HEK293 (cell line): ENCODE results near the gene CCDC24.

Source experiments
- CTCF ChIA-PET: fragments of 350-600 bp; formaldehyde crosslinking; extraction: SDS; loops from one replicate; lab custom pipeline; 2021; ENCODE audit warnings: antibody characterized with exemption; lab: Yijun Ruan, JAX
- POLR2A ChIA-PET: fragments of 300-600 bp; formaldehyde crosslinking; extraction: SDS; loops from one replicate; lab custom pipeline; 2020; ENCODE audit warnings: antibody characterized with exemption, inconsistent platforms; lab: Yijun Ruan, JAX
- H3K27ac ChIP-seq: fragments of 200-500 bp; sonication (Bioruptor generic); 2 replicates; pipeline ENCODE4 v1.5.1; 2014; ENCODE audit warnings: low read depth, low read length, control low read depth, inconsistent platforms; ENCODE audit errors: extremely low read depth
- H3K36me3 ChIP-seq, 2 experiments: fragments of 200-500 bp in 1 of 2; sonication (Bioruptor generic) in 1 of 2; 1 replicate in 1 of 2; 2 replicates in 1 of 2; pipeline ENCODE4 v1.5.1; 2014 to 2017; ENCODE audit warnings: inconsistent platforms in 2 of 2, low read length in 2 of 2; ENCODE audit not compliant: control insufficient read depth in 2 of 2, insufficient read depth in 1 of 2
- H3K4me1 ChIP-seq: fragments of 200-500 bp; sonication (Bioruptor generic); 2 replicates; pipeline ENCODE4 v1.5.1; 2014; ENCODE audit warnings: mild to moderate bottlenecking, low read length, inconsistent platforms; ENCODE audit not compliant: control insufficient read depth, insufficient read depth
- H3K4me3 ChIP-seq: 2 replicates; pipeline ENCODE4 v1.5.1; 2011; ENCODE audit warnings: low read depth, mild to moderate bottlenecking, control low read depth, low read length, moderate library complexity
- H3K9me3 ChIP-seq: fragments of 200-500 bp; sonication (Bioruptor generic); 2 replicates; pipeline ENCODE4 v1.5.1; 2014; ENCODE audit warnings: low read depth, low read length, inconsistent platforms; ENCODE audit not compliant: control insufficient read depth, insufficient read depth
- GLI2 ChIP-seq: fragments of 450-650 bp; formaldehyde crosslinking; IDR thresholded peaks from 2 replicates; pipeline ENCODE4; 2017; ENCODE audit warnings: missing biosample characterization, missing genetic modification characterization, low read depth, borderline replicate concordance
- GLIS1 ChIP-seq: fragments of 450-650 bp; formaldehyde crosslinking; IDR thresholded peaks from 2 replicates; pipeline ENCODE4 v1.5.1; 2016; ENCODE audit warnings: missing biosample characterization, missing genetic modification characterization
- IKZF3 ChIP-seq: fragments of 450-650 bp; IDR thresholded peaks from 2 replicates; pipeline ENCODE4 v1.5.0; 2018; ENCODE audit warnings: missing biosample characterization, mild to moderate bottlenecking, missing genetic modification characterization, moderate library complexity
- KLF1 ChIP-seq: fragments of 450-650 bp; formaldehyde crosslinking; IDR thresholded peaks from 2 replicates; pipeline ENCODE4 v1.5.1; 2016; ENCODE audit warnings: missing biosample characterization, missing genetic modification characterization
- KLF8 ChIP-seq: fragments of 450-650 bp; formaldehyde crosslinking; IDR thresholded peaks from 2 replicates; pipeline ENCODE4 v1.5.1; 2016; ENCODE audit warnings: missing biosample characterization, missing genetic modification characterization
- ZBTB1 ChIP-seq: fragments of 450-650 bp; formaldehyde crosslinking; IDR thresholded peaks from 2 replicates; pipeline ENCODE4 v1.5.1; 2016; ENCODE audit warnings: missing biosample characterization, missing genetic modification characterization
- ZBTB11 ChIP-seq: fragments of 450-650 bp; formaldehyde crosslinking; conservative IDR thresholded peaks from 2 replicates; pipeline ENCODE4 v1.5.1; 2016; ENCODE audit warnings: low read depth, missing biosample characterization, missing genetic modification characterization
- ZNF121 ChIP-seq: fragments of 450-650 bp; formaldehyde crosslinking; IDR thresholded peaks from 2 replicates; pipeline ENCODE4 v1.5.1; 2016; ENCODE audit warnings: missing biosample characterization, missing genetic modification characterization
- ZNF148 ChIP-seq: fragments of 450-650 bp; formaldehyde crosslinking; IDR thresholded peaks from 2 replicates; pipeline ENCODE4 v1.5.0; 2017; ENCODE audit warnings: missing biosample characterization, missing genetic modification characterization, borderline replicate concordance
- ZNF184 ChIP-seq: fragments of 450-650 bp; IDR thresholded peaks from 2 replicates; pipeline ENCODE4 v1.5.1; 2018; ENCODE audit warnings: missing biosample characterization, mild to moderate bottlenecking, missing genetic modification characterization
- ZNF202 ChIP-seq: fragments of 450-650 bp; formaldehyde crosslinking; IDR thresholded peaks from 2 replicates; pipeline ENCODE4 v1.5.1; 2016; ENCODE audit warnings: missing biosample characterization, missing genetic modification characterization, borderline replicate concordance
- ZNF23 ChIP-seq: fragments of 450-650 bp; formaldehyde crosslinking; IDR thresholded peaks from 2 replicates; pipeline ENCODE4 v1.5.1; 2016; ENCODE audit warnings: missing biosample characterization, missing genetic modification characterization, borderline replicate concordance
- ZNF239 ChIP-seq: fragments of 450-650 bp; formaldehyde crosslinking; IDR thresholded peaks from 2 replicates; pipeline ENCODE4 v1.5.1; 2016; ENCODE audit warnings: missing biosample characterization, missing genetic modification characterization
- ZNF324 ChIP-seq: fragments of 450-650 bp; formaldehyde crosslinking; IDR thresholded peaks from 2 replicates; pipeline ENCODE4 v1.5.1; 2016; ENCODE audit warnings: missing biosample characterization, missing genetic modification characterization
- ZNF362 ChIP-seq: fragments of 450-650 bp; formaldehyde crosslinking; IDR thresholded peaks from 2 replicates; pipeline ENCODE4 v1.5.1; 2016; ENCODE audit warnings: missing biosample characterization, missing genetic modification characterization
- ZNF366 ChIP-seq: fragments of 450-650 bp; formaldehyde crosslinking; conservative IDR thresholded peaks from 2 replicates; pipeline ENCODE4 v1.5.1; 2016; ENCODE audit warnings: missing biosample characterization, missing genetic modification characterization
- ZNF391 ChIP-seq: fragments of 450-650 bp; formaldehyde crosslinking; IDR thresholded peaks from 2 replicates; pipeline ENCODE4 v1.5.1; 2016; ENCODE audit warnings: low read depth, missing biosample characterization, missing genetic modification characterization, borderline replicate concordance
- ZNF449 ChIP-seq: fragments of 450-650 bp; formaldehyde crosslinking; IDR thresholded peaks from 2 replicates; pipeline ENCODE4 v1.5.1; 2017; ENCODE audit warnings: missing biosample characterization, mild to moderate bottlenecking, missing genetic modification characterization, moderate library complexity
- ZNF521 ChIP-seq: fragments of 450-650 bp; formaldehyde crosslinking; IDR thresholded peaks from 2 replicates; pipeline ENCODE4 v1.5.1; 2017; ENCODE audit warnings: missing biosample characterization, mild to moderate bottlenecking, missing genetic modification characterization
- ZNF549 ChIP-seq: fragments of 450-650 bp; IDR thresholded peaks from 2 replicates; pipeline ENCODE4 v1.5.1; 2018; ENCODE audit warnings: missing biosample characterization, missing genetic modification characterization, mild to moderate bottlenecking, inconsistent platforms, moderate library complexity
- ZNF561 ChIP-seq: fragments of 450-650 bp; IDR thresholded peaks from 2 replicates; pipeline ENCODE4 v1.5.1; 2018; ENCODE audit warnings: missing biosample characterization, missing genetic modification characterization, borderline replicate concordance
- ZNF610 ChIP-seq: fragments of 450-650 bp; formaldehyde crosslinking; IDR thresholded peaks from 2 replicates; pipeline ENCODE4 v1.5.1; 2016; ENCODE audit warnings: missing biosample characterization, missing genetic modification characterization, borderline replicate concordance
- ZNF629 ChIP-seq: fragments of 450-650 bp; formaldehyde crosslinking; IDR thresholded peaks from 2 replicates; pipeline ENCODE4 v1.5.1; 2017; ENCODE audit warnings: missing biosample characterization, missing genetic modification characterization
- ZNF747 ChIP-seq: fragments of 450-650 bp; formaldehyde crosslinking; IDR thresholded peaks from 2 replicates; pipeline ENCODE4 v1.5.1; 2016; ENCODE audit warnings: missing biosample characterization, missing genetic modification characterization
- ZNF768 ChIP-seq: fragments of 450-650 bp; formaldehyde crosslinking; IDR thresholded peaks from 2 replicates; pipeline ENCODE4 v1.5.1; 2018; ENCODE audit warnings: missing biosample characterization, mild to moderate bottlenecking, missing genetic modification characterization
- ZNF777 ChIP-seq: fragments of 450-650 bp; formaldehyde crosslinking; IDR thresholded peaks from 2 replicates; pipeline ENCODE4 v1.5.1; 2017; ENCODE audit warnings: missing biosample characterization, missing genetic modification characterization, borderline replicate concordance
- ZNF792 ChIP-seq: fragments of 450-650 bp; formaldehyde crosslinking; IDR thresholded peaks from 2 replicates; pipeline ENCODE4 v1.5.1; 2016; ENCODE audit warnings: missing biosample characterization, missing genetic modification characterization
- ZXDB ChIP-seq: fragments of 450-650 bp; formaldehyde crosslinking; IDR thresholded peaks from 2 replicates; pipeline ENCODE4 v1.5.1; 2016; ENCODE audit warnings: missing biosample characterization, missing genetic modification characterization

Gene CCDC24

GRCh38 chr1:44029911-44030604 lies 38.7 kb downstream of the CCDC24 start:
- Histone ChIP-seq H3K4me1 (peaks cover 5% of the 10 kb centered on the region; the same call in 1 of the 2 replicates), H3K4me3 (peak overlapping the region; percentile 67), H3K27ac (peak overlapping the region; percentile 85), H3K9me3 (no peaks in the 10 kb centered on the region), H3K36me3 (no peaks in the 10 kb centered on the region)
- ChIA-PET CTCF (interaction anchor here (2.3 to 7.8 kb wide), 2 partner anchors 18 to 24 kb away, joined by 10 to 110 read pairs; no protein-coding TSS in a partner anchor), POLR2A (interaction anchor here (0.6 to 1.7 kb wide), 3 partner anchors 55 to 172 kb away, joined by 3 to 6 read pairs (median 5); partner anchors contain the start of gene ATP6V0B)
- TF ChIP-seq ZNF449 (tag by site-specific recombination) (0 out of 2 replicates have a peak, but pooled peaks have one; percentile 33), ZNF777 (tag by site-specific recombination) (no peak), KLF1 (tag by site-specific recombination) (peak; percentile 91), KLF8 (tag by site-specific recombination) (peak; percentile 71), GLI2 (tag by site-specific recombination) (no peak), ZNF202 (tag by site-specific recombination) (no peak), ZXDB (tag by site-specific recombination) (peak; percentile 93), ZBTB1 (no peak), ZNF768 (tag by site-specific recombination) (no peak), ZNF549 (no peak), ZNF521 (tag by site-specific recombination) (no peak), ZNF121 (no peak), ZNF184 (tag by site-specific recombination) (no peak), ZNF148 (tag by site-specific recombination) (no peak), ZNF561 (tag by site-specific recombination) (no peak), ZNF366 (tag by site-specific recombination) (no peak), ZNF792 (no peak), ZNF391 (tag by site-specific recombination) (no peak), ZNF747 (tag by site-specific recombination) (no peak), ZNF324 (tag by site-specific recombination) (0 out of 2 replicates have a peak, but pooled peaks have one; percentile 42), ZNF362 (tag by site-specific recombination) (no peak), ZNF23 (no peak), ZBTB11 (tag by site-specific recombination) (peak; percentile 61), ZNF610 (0 out of 2 replicates have a peak, but pooled peaks have one; percentile 30), IKZF3 (tag by site-specific recombination) (no peak), ZNF629 (peak; percentile 76), GLIS1 (tag by site-specific recombination) (peak; percentile 61), ZNF239 (no peak)
